ENCODE measurements around the gene KMO.

- TF ChIP-seq POLR2A (IDR thresholded peaks at IDR 0.05) (no peak), POLR2AphosphoS5 (IDR thresholded peaks at IDR 0.05; ENCODE audit: insufficient read depth in 1 of 2, low read depth in 1 of 2) (no peak)
- TF ChIP-seq, protein P1, sequence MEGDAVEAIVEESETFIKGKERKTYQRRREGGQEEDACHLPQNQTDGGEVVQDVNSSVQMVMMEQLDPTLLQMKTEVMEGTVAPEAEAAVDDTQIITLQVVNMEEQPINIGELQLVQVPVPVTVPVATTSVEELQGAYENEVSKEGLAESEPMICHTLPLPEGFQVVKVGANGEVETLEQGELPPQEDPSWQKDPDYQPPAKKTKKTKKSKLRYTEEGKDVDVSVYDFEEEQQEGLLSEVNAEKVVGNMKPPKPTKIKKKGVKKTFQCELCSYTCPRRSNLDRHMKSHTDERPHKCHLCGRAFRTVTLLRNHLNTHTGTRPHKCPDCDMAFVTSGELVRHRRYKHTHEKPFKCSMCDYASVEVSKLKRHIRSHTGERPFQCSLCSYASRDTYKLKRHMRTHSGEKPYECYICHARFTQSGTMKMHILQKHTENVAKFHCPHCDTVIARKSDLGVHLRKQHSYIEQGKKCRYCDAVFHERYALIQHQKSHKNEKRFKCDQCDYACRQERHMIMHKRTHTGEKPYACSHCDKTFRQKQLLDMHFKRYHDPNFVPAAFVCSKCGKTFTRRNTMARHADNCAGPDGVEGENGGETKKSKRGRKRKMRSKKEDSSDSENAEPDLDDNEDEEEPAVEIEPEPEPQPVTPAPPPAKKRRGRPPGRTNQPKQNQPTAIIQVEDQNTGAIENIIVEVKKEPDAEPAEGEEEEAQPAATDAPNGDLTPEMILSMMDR (IDR thresholded peaks at IDR 0.05): no peak
These were observed 64.5 kb downstream of the KMO start for GRCh38 chr1:241596633-241597032.
